Right lobe of liver (tissue), 6 donors: Measurements from ENCODE around the gene BCL2L11. TPM values are rescaled to one million over a fixed set of nuclear protein-coding genes. Genes with fewer than 3 reads are reported as not detected.

ENCODE experiments used
- ATAC-seq, 4 donors: fragments of 200-7000 bp; cut with Tn5 transposase; one replicate each; pipeline ENCODE4 v1.9.1; 2020; ENCODE audit warnings: mild to moderate bottlenecking in 4 of 4, moderate library complexity in 4 of 4
- DNase-seq, 3 donors: peaks; one replicate each; pipeline ENCODE4 v3.0.0-alpha.2; 2020
- H3K27ac ChIP-seq, 3 donors: fragments of 200-600 bp; one replicate each; pipeline ENCODE4 v1.8.0; 2022
- H3K27me3 ChIP-seq, 2 donors: fragments of 200-600 bp; one replicate each; pipeline ENCODE4 v1.8.0; 2022
- H3K36me3 ChIP-seq, 4 donors: fragments of 200-600 bp; sonication (generic) in 1 of 4; one replicate each; pipeline versions ENCODE4 v1.5.1 to v1.8.0; 2017 to 2022; ENCODE audit warnings: control low read depth in 1 of 4
- H3K4me1 ChIP-seq, 4 donors: fragments of 200-600 bp; sonication (generic) in 1 of 4; one replicate each; pipeline versions ENCODE4 v1.5.1 to v1.8.0; 2017 to 2022; ENCODE audit warnings: control low read depth in 1 of 4
- H3K4me3 ChIP-seq, 3 donors: fragments of 200-600 bp; one replicate each; pipeline ENCODE4 v1.8.0; 2022
- H3K9me3 ChIP-seq, 4 donors: fragments of 200-600 bp; sonication (generic) in 1 of 4; one replicate each; pipeline versions ENCODE4 v1.5.1 to v1.8.0; 2017 to 2022; ENCODE audit warnings: control low read depth in 1 of 4
- POLR2A ChIP-seq: fragments of 450-650 bp; IDR thresholded peaks from one replicate; pipeline ENCODE4 v1.6.1; 2017; ENCODE audit warnings: antibody characterized with exemption, mild to moderate bottlenecking
- WGBS: methylation state at CpG from one replicate; pipeline ENCODE4 v1.1.6; 2018; ENCODE audit warnings: low coverage, low lambda C conversion rate; ENCODE audit not compliant: insufficient coverage; ENCODE audit errors: missing lambda C conversion rate; 5-methylcytosine and 5-hydroxymethylcytosine counted together
- intact Hi-C, 2 donors: fragments of 100-400 bp; cut with DNase I; formaldehyde crosslinking; loops; one replicate each; pipeline versions ENCODE4 v1.11.2 to v1.14.1; 2022
- total RNA-seq, 6 experiments: library from RNA; depleted of rRNA in 2 of 6; stranded (reverse); fragments of >200 nt in 2 of 6; fragmentation: NEBNext Ultra II Directional in 3 of 6; extraction: Animal tissue kit (Norgen Biotek cat#: 25700) in 3 of 6; gene quantifications; one replicate each; pipeline versions ENCODE4 v1.1.0 to v1.2.4, GENCODE V29; 2016 to 2023
- TF ChIP-seq, protein P1 (sequence below), 4 donors: fragments of 200-600 bp in 3 of 4; fragments of 450-650 bp in 1 of 4; IDR thresholded peaks; one replicate each; pipeline versions ENCODE4 v1.5.1 to v1.8.0; 2016 to 2022; ENCODE audit warnings: antibody characterized with exemption in 4 of 4, mild to moderate bottlenecking in 2 of 4
- donor health status: DM: no; HTN: yes; CAD: no.
- donor health status: DM: no; HTN: no; CAD: no.
- donor health status: DM: no; HTN: no; CAD: no.
- donor health status: DM: no; HTN: yes; CAD: no.
- donor health status: DM: no; HTN: yes; CAD: no.

BCL2L11 gene
- total RNA-seq, 6 experiments from 2014 or later = 6.5 to 13.0 (median 8.8) TPM

- ATAC-seq (peak in 1 of 4 donors; percentile 12), DNase-seq (no peak)
- WGBS = 62% methylated on average over 5 of the region's 5 CpGs
- no peaks in the 10 kb centered on the region for H3K9me3 ChIP-seq
- peaks cover 0 to 12% (median 5%) of the 10 kb centered on the region in 4 donors for H3K4me1 ChIP-seq
- no peaks in the 10 kb centered on the region for H3K27me3 ChIP-seq
- no peaks in the 10 kb centered on the region for H3K36me3 ChIP-seq
- no peak for TF ChIP-seq POLR2A
- TF ChIP-seq, protein P1, sequence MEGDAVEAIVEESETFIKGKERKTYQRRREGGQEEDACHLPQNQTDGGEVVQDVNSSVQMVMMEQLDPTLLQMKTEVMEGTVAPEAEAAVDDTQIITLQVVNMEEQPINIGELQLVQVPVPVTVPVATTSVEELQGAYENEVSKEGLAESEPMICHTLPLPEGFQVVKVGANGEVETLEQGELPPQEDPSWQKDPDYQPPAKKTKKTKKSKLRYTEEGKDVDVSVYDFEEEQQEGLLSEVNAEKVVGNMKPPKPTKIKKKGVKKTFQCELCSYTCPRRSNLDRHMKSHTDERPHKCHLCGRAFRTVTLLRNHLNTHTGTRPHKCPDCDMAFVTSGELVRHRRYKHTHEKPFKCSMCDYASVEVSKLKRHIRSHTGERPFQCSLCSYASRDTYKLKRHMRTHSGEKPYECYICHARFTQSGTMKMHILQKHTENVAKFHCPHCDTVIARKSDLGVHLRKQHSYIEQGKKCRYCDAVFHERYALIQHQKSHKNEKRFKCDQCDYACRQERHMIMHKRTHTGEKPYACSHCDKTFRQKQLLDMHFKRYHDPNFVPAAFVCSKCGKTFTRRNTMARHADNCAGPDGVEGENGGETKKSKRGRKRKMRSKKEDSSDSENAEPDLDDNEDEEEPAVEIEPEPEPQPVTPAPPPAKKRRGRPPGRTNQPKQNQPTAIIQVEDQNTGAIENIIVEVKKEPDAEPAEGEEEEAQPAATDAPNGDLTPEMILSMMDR (IDR thresholded peaks at IDR 0.05) = no peak
- intact Hi-C loops = no loop called here
- H3K4me3 ChIP-seq = no peak overlapping the region
- no peak overlapping the region for H3K27ac ChIP-seq
Measured at GRCh38 chr2:111191877-111192276, 71.2 kb downstream of the BCL2L11 start.

DNA sequence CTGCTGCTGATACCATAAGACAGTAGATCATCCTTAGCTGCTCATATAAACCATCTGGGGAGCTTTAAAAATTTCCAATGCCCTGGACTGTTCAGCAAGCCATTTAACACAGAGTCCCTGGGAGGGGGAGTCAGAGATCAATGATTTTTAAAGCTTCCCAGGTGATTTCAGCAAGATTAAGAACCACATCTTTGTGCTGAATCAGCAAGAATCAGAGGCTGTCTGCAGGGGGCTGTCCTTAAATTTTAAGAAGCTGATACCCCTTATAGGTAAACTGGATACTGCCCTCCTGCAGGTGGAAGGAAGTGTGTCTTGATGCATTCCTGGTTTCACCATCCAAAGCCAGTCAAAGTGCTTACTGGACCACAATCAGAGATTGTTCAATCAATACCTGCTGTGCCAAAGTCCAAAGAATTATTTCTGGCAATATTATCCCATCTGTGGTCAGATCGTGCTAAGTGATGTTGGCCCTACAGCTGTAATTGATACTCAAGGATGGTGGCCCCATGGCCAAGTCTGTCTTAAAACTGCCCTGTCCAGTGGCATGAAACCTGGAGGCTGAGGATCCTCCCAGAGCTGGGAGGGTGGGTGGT, 72.2 kb downstream of the BCL2L11 start:
- no peak for DNase-seq
- Histone ChIP-seq H3K4me3 (no peak overlapping the region), H3K36me3 (no peaks in the 10 kb centered on the region), H3K9me3 (no peaks in the 10 kb centered on the region), H3K4me1 (peaks cover 0 to 12% (median 5%) of the 10 kb centered on the region in 4 donors), H3K27ac (no peak overlapping the region), H3K27me3 (no peaks in the 10 kb centered on the region)
- intact Hi-C loops = no loop called here
- TF ChIP-seq, protein P1 (IDR thresholded peaks at IDR 0.05) = no peak
- TF ChIP-seq POLR2A = no peak
- WGBS = 33% methylated on average over 1 of the region's 1 CpG
- ATAC-seq = peak; percentile 59 to 85 (median 78)

GRCh38 chr2:111194835-111195621, 74.3 kb downstream of the BCL2L11 start:
- Histone ChIP-seq H3K27me3 (no peaks in the 10 kb centered on the region), H3K4me1 (peaks cover 0 to 12% (median 5%) of the 10 kb centered on the region in 4 donors), H3K27ac (no peak overlapping the region), H3K4me3 (no peak overlapping the region), H3K9me3 (no peaks in the 10 kb centered on the region), H3K36me3 (no peaks in the 10 kb centered on the region)
- intact Hi-C loops = no loop called here
- ATAC-seq = no peak
- TF ChIP-seq, protein P1 (IDR thresholded peaks at IDR 0.05) = no peak
- no peak for TF ChIP-seq POLR2A
- DNase-seq = no peak
- WGBS = 82% methylated on average over 8 of the region's 8 CpGs

DNA sequence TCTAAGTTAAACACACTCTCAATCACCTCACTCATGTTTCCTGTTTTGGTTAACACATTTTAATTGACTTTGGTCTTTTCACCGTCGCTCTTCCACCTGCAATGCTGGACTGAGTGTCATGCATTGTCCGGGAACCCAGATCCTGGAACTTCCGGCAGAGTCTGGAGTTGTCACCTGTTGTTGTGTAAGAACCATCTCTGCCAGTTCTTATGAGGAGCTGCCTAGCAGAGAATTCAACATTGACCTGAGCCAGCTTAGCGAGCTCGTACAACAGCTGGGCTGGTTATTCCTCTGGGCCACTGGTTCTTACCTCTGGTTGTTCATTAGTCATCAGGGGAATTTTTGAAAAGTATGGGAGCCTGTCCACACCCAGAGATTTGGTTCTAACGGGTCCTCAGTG, 75.7 kb downstream of the BCL2L11 start:
- TF ChIP-seq, protein P1 (IDR thresholded peaks at IDR 0.05) = no peak
- TF ChIP-seq POLR2A = no peak
- ATAC-seq = no peak
- Histone ChIP-seq H3K4me3 (no peak overlapping the region), H3K4me1 (peaks cover 0 to 12% (median 5%) of the 10 kb centered on the region in 4 donors), H3K36me3 (no peaks in the 10 kb centered on the region), H3K9me3 (no peaks in the 10 kb centered on the region), H3K27me3 (no peaks in the 10 kb centered on the region), H3K27ac (no peak overlapping the region)
- DNase-seq = no peak
- intact Hi-C loops = no loop called here
- 75% methylated on average over 7 of the region's 7 CpGs for whole genome bisulfite sequencing
